HG03108 (cell line): Measurements from ENCODE around the gene IMMP2L.

Experiments
- ATAC-seq: cut with Tn5 transposase; IDR thresholded peaks from one replicate; pipeline ENCODE4 v1.9.1; 2021; ENCODE audit warnings: moderate library complexity; ENCODE audit not compliant: unreplicated experiment

The IMMP2L gene

DNA sequence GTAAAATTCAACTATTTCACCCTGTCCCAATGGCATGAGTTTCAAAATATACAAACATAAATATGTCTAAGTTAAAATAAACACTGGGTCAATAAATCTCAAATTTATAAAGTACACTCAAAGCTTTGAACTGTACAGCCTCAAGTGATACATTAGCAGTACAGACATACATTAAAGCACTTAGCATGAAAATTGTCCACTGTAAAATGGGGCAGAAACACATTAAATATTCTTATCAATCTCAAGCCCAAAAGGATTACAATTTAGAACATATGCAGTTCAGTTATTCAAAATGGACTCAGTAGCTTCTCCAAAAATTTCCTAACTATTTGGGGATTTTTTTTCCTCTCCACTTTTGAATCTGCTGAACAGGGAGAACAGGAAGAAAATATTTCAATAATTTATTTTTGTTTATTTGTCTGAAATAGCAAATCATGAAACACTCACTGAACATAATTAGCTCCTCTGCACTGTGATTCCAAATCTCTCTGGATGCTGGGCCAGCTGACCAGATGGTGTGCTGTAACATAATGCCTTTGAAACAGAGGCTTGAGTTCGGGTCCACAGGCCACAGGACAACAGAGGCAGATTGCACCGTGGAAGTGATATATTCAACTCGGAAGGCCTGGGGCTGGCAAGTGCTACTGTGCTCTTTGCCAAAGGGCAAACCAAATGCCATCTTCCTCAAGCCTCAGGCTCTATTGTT is 720.3 kb downstream of the IMMP2L start:
- ATAC-seq: no peak

GRCh38 chr7:110839866-110840265 is 722.4 kb downstream of the IMMP2L start:
- no peak for ATAC-seq

DNA sequence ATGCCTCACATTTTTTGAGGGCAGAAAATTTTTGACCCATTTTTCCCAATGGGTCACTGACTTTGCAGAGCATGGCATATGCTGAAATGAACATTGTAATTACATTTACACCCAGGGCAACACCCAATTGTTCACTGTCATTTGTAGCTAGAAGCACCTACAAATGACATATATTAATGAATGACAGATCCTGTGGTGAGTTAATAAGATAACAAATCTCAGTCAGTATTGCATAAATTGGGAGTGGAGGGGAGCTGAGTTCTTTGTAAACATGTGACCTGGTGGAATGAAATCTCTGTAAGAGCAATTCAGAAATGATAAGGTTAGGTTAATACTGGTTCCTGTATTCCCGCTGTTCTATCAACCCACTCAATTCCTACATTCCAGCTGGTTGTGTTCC is 726.4 kb downstream of the IMMP2L start:
- ATAC-seq: no peak

- no peak for ATAC-seq
Measured at GRCh38 chr7:110835218-110835617, 727.1 kb downstream of the IMMP2L start.

DNA sequence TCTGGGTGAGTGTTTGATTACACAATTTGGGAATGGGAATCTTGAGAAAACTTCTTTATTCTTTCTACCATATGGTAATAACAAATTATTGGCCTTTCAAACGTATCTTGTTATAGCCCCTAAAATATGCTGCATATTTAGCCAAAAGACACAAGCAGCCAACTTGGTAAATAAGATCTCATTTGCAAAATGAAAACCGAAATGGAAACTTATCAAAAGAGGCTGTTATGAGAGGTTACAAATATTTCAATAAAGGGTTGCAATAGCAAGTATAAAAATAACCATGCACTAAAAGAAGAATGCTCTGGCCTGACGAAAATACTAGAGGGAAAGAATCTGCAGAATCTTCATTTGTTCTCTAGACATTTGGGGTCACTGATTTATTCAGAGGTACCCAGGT is 730.9 kb downstream of the IMMP2L start:
- no peak for ATAC-seq

DNA sequence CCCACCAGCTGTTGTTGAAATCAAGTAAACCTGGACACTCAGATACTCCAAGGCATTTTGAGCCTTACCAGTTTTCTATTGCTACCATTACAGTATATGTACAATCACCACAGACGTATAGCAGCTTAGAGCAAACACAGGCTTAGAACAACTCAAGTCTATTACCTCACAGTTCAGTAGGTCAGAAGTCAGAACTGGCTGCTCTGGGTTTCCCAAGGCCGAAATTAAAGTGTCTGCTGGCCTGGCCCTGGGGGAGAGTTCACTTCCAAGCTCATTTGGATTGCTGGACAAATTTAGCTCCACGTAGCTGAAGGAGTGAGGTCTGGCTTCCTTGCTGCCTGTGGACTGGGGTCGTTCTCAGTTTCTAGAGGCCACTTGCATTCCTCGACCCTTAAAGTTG is 731.5 kb downstream of the IMMP2L start:
- ATAC-seq: no peak

GRCh38 chr7:110827936-110828335 is 734.4 kb downstream of the IMMP2L start:
- ATAC-seq: no peak

- ATAC-seq: no peak
Measured at GRCh38 chr7:110827287-110827855, 734.9 kb downstream of the IMMP2L start.

GRCh38 chr7:110813986-110814385 is 748.3 kb downstream of the IMMP2L start:
- no peak for ATAC-seq

DNA sequence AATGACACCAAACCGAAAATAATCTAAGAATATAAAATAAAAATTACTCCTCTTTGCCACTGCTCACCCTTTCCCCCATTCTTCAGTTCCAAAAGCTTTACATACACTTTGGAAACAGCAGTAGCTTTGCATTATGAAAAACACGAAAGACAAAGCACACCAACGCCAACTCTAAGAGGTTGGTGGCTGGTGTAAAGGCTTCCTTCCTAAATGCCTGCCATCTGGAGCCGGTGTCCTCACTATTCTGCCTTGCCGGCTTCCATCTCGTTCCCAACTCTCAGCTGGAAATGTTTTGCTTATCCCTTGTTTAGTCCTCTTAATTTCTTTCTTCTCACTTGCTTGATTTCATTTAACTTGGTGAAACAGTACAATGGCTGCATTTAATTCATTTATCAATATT is 752.5 kb downstream of the IMMP2L start:
- no peak for ATAC-seq

- ATAC-seq: no peak
Measured at GRCh38 chr7:110808361-110808760, 753.9 kb downstream of the IMMP2L start.

GRCh38 chr7:110804501-110804900 is 757.8 kb downstream of the IMMP2L start:
- ATAC-seq: no peak

DNA sequence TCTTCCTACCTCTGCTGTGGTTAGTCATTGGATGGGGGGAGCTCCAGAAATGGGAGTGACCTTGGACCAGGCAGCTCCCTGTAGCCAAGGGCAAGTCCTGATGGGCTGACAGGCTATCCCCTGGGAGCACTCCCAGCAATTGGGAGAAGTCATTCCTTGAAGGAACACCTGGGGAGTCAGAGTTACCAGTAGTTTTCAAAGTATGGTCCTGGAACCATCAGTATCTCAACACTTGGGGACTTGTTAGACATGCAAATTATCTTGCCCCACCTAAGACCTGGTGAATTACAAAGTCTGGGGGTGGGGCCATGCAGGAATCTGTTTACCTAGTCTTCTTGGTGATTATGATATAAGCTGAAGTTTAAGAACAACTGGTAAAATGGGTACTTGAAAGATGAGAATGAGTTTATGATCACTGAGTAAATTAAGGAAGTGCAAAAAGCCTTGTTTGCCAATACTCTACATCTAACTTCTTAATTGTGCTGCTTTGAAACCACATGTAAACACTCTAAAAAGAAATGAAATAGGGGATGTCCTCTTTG is 758.6 kb downstream of the IMMP2L start:
- no peak for ATAC-seq

DNA sequence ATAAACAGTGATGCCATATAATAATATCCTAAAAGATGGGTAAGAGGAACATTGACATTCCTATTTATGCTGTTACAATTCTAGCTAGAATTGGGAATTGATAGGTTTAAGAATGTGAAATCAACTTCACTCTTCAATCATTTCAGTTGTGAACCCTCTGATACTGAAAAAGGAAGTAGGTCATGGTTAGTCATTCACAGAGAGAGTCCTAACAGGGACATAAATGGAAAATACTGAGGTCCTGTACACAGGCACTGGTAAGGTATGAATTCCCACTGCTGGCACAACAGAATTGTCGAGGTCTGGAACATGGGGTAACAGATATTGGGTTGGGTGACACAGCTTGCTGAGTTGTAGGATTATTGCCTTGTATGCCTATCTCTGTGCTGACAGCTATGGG is 760.8 kb downstream of the IMMP2L start:
- no peak for ATAC-seq

DNA sequence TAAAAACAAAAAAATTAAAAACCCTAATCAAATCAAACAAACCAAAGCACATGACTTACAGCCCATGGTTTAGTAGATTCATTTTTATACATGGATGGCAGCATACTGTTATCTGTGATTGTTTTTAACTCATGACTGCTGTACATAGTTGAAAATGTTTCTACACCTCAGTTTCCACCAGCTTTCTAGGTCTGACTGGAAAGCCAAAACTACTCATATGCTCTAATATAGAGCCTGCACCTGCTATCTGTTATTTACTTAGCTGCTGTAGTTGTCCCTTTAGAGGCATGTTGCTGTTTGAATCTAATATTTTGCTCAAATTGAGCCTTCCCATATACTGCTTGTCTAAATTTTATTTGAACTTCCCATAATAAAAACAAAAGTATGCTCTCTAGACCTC is 761.3 kb downstream of the IMMP2L start:
- ATAC-seq: no peak

DNA sequence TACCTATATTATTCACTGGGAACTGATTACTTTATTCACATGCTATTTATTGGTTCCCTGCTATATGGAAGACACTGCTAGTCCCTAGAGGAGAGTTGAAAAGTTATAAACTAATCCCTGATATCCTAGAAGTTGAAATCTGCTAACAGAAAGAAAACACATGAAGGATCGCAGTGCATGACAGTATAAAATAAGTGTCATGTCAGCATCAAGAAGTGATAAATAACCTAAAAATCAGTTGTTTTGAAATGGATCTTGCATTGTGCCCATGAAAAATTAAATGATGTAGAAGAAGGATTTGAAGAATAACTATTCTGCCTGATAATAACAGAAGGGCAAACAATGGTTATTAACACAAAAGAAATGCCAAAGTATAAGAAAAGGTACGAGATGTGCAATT is 764.6 kb downstream of the IMMP2L start:
- no peak for ATAC-seq

GRCh38 chr7:110790992-110791391 is 771.3 kb downstream of the IMMP2L start:
- ATAC-seq: no peak

GRCh38 chr7:110786328-110786965 is 775.8 kb downstream of the IMMP2L start:
- ATAC-seq: no peak

DNA sequence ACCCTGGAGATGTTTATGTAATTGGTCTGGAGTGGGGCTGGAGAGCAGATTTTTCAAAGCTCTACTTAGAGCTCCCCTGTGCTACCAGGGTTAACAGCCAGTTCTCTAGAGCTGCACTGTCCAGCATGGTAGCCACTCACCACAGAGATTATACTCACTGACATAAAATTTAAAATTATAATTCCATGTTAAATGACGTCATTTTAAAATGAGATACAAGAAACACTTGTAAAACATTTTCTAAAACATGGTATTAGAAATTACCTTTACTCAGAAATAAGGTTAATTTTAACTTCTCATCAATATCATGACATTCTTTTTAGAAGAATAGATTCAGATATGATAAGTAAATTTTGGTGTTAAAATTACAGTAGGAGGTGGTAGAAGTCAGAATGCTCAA is 777.5 kb downstream of the IMMP2L start:
- ATAC-seq: no peak

DNA sequence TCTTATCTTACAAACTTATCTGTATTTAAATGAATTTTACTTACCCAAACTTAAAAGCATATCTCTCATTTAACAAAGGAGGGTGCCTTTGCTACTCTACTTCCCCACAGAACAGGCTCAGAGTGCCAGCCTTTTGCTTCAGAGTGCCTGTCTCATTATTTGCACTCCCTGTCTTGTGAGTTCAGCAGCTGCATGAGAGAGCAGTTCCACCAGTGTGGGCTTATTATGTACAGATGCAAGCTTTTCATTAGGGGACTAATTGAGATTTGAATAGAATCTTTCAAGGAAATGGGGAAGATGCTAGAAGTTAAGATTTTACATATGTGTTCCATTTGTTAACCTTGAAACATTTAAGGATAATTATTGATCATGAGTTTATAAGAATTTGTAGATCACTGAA is 781.6 kb downstream of the IMMP2L start:
- no peak for ATAC-seq

- ATAC-seq: no peak
Measured at GRCh38 chr7:110779339-110779738, 783.0 kb downstream of the IMMP2L start.

DNA sequence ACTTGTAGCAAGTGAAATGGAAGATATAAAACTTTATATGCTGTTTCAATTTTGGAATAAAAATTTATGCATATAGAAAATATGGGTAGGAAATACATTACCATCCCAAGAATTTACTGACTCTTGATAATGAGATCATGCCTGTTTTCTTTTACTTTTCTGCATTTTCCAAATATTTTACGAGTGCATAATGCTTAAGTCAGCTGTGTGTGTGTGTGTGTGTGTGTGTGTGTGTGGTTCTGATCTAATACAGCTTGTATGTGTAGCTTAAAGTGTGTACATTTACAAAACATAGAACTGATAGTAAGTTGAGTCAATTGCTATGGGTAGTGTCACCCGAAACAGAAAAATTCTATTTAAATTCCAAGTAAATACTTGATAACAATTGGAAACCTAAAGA is 787.2 kb downstream of the IMMP2L start:
- no peak for ATAC-seq
